ENCODE results near the gene ANKFY1.
A peak's percentile ranks its signal among the peaks of the same experiment; 100 is the strongest.
"Not testable (repeated sequence)": the region's sequence is repeated elsewhere in the genome, so short reads cannot be mapped to it uniquely, and the experiment has no call there.

ANKFY1 gene

GRCh38 chr17:4152471-4152870 lies 111.3 kb downstream of the ANKFY1 start:
- DNase-seq: no peak

GRCh38 chr17:4150096-4150495 lies 113.7 kb downstream of the ANKFY1 start:
- DNase-seq: no peak

- no peak for DNase-seq
Observed at GRCh38 chr17:4148611-4149308, 115.0 kb downstream of the ANKFY1 start.

GRCh38 chr17:4147751-4148310 lies 115.9 kb downstream of the ANKFY1 start:
- no peak for DNase-seq

GRCh38 chr17:4146641-4147040 lies 117.1 kb downstream of the ANKFY1 start:
- DNase-seq: no peak

- no peak for DNase-seq
Observed at GRCh38 chr17:4144422-4144747, 119.4 kb downstream of the ANKFY1 start.

- peak; percentile 95 for DNase-seq
Observed at GRCh38 chr17:4143563-4144421, 120.0 kb downstream of the ANKFY1 start.

GRCh38 chr17:4142107-4142900 lies 121.5 kb downstream of the ANKFY1 start:
- no peak for DNase-seq

- DNase-seq: no peak
Observed at GRCh38 chr17:4140125-4140524, 123.7 kb downstream of the ANKFY1 start.

GRCh38 chr17:4138906-4139526 lies 124.8 kb downstream of the ANKFY1 start:
- DNase-seq: not testable (repeated sequence)

GRCh38 chr17:4136373-4136772 lies 127.4 kb downstream of the ANKFY1 start:
- DNase-seq: no peak

GRCh38 chr17:4135489-4135888 lies 128.3 kb downstream of the ANKFY1 start:
- DNase-seq: no peak

GRCh38 chr17:4134721-4135120 lies 129.1 kb downstream of the ANKFY1 start:
- no peak for DNase-seq

GRCh38 chr17:4130715-4131114 lies 133.1 kb downstream of the ANKFY1 start:
- DNase-seq: no peak

GRCh38 chr17:4127555-4127954 lies 136.2 kb downstream of the ANKFY1 start:
- DNase-seq: no peak

- no peak for DNase-seq
Observed at GRCh38 chr17:4125552-4125951, 138.2 kb downstream of the ANKFY1 start.

- DNase-seq: no peak
Observed at GRCh38 chr17:4124999-4125398, 138.8 kb downstream of the ANKFY1 start.

- DNase-seq: no peak
Observed at GRCh38 chr17:4120332-4120731, 143.4 kb downstream of the ANKFY1 start.

GRCh38 chr17:4119299-4119698 lies 144.5 kb downstream of the ANKFY1 start:
- DNase-seq: no peak

GRCh38 chr17:4118015-4118743 lies 145.6 kb downstream of the ANKFY1 start:
- no peak for DNase-seq

- DNase-seq: no peak
Observed at GRCh38 chr17:4116516-4116915, 147.3 kb downstream of the ANKFY1 start.

Measured in NCI-H1105 (cell line).